Vagina (tissue), 2 donors: Measurements from ENCODE around the gene LRRC4B. TPM values are rescaled to one million over a fixed set of nuclear protein-coding genes. Genes with fewer than 3 reads are reported as not detected.

Experiments used
- DNase-seq, 2 donors: peaks; one replicate each; pipeline ENCODE4 v3.0.0-alpha.2; 2017; ENCODE audit errors: extremely low spot score in 2 of 2
- H3K27ac ChIP-seq: fragments of 200-600 bp; sonication (generic); one replicate; pipeline ENCODE4 v1.5.1; 2019
- H3K27me3 ChIP-seq: fragments of 200-600 bp; sonication (generic); one replicate; pipeline ENCODE4 v1.5.1; 2019
- H3K36me3 ChIP-seq, 2 donors: fragments of 200-600 bp; sonication (generic); one replicate each; pipeline ENCODE4 v1.5.1; 2017 to 2019
- H3K4me1 ChIP-seq: fragments of 200-600 bp; sonication (generic); one replicate; pipeline ENCODE4 v1.5.1; 2019
- H3K4me3 ChIP-seq, 2 donors: fragments of 200-600 bp; sonication (generic); 1 replicate in 1 of 2; 2 replicates in 1 of 2; pipeline ENCODE4 v1.5.1; 2016 to 2019
- H3K9me3 ChIP-seq: fragments of 200-600 bp; sonication (generic); one replicate; pipeline ENCODE4 v1.5.1; 2019
- CTCF ChIP-seq, 3 experiments: fragments of 450-650 bp in 2 of 3; fragments of 200-600 bp in 1 of 3; sonication (generic) in 1 of 3; IDR thresholded peaks; one replicate each; pipeline ENCODE4 v1.5.1; 2017 to 2019; ENCODE audit warnings: antibody characterized with exemption in 3 of 3, mild to moderate bottlenecking in 2 of 3, moderate library complexity in 2 of 3
- POLR2A ChIP-seq, 2 donors: fragments of 450-650 bp; IDR thresholded peaks; one replicate each; pipeline ENCODE4 v1.6.1; 2017; ENCODE audit warnings: antibody characterized with exemption in 2 of 2, mild to moderate bottlenecking in 2 of 2, moderate library complexity in 2 of 2
- POLR2AphosphoS5 ChIP-seq, 2 donors: sonication (generic); formaldehyde crosslinking; IDR thresholded peaks; one replicate each; pipeline ENCODE4 v1.9.0; 2017; ENCODE audit warnings: antibody characterized with exemption in 2 of 2, mild to moderate bottlenecking in 2 of 2, low read depth in 1 of 2; ENCODE audit not compliant: insufficient read depth in 1 of 2
- intact Hi-C: fragments of 100-400 bp; cut with DNase I; formaldehyde crosslinking; loops from one replicate; pipeline ENCODE4 v1.15.1; 2023
- total RNA-seq: library from RNA; depleted of rRNA; stranded (reverse); fragments of >200 nt; gene quantifications from one replicate; pipeline ENCODE4 v1.2.3, GENCODE V29; 2016

LRRC4B gene
- total RNA-seq, 1 donor from 2014 or later: 17.9 TPM

DNA sequence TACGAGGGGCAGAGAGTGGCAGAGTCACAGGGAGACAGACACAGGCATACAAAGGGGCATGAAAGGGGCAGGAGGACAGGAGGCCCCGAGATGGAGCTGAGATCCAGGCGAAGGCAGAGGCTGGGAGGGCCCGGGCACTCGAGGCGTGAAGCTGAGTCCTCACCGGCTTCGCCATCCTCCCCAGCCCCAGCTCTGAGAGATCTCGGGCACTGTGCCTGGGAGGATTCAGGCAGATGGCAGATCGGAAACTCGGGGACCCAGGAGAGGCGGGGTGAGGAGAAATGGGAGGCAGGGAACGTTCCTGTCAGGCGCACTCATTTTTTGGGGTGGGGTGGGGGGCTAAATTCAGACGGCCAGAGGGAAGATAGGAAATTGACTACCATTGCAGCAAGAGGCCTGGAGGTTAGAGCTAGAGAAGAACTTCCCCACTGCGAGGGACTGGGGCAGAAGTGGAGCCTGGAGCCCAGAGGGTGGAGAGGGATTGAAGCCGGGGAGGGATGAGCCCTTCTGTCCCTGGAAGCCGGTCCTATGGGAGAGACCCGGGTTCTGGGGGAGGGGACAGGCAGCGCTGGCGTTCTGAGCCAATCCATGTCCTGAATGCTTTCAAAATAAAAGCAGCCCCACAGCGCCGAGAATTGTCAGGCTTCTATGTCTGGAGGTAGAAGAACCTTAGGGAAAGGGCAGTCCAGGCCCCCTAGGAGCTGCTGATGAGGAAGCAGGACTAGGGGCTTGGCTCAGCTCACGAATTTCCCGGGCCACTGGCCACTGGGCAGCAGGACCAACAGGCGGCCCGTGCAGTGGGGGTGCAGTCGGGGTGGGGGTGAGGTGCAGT is 12.6 kb downstream of the LRRC4B start:
- Histone ChIP-seq H3K9me3 (no peaks in the 10 kb centered on the region), H3K36me3 (no peaks in the 10 kb centered on the region), H3K27ac (peak overlapping the region; percentile 68), H3K4me1 (peaks cover 41% of the 10 kb centered on the region), H3K4me3 (peak overlapping the region; percentile 41 to 44), H3K27me3 (no peaks in the 10 kb centered on the region)
- TF ChIP-seq POLR2A (IDR thresholded peaks at IDR 0.05) (no peak), POLR2AphosphoS5 (IDR thresholded peaks at IDR 0.05; ENCODE audit: insufficient read depth in 1 of 2, low read depth in 1 of 2) (no peak)
- no peak for DNase-seq
- intact Hi-C loops: no loop called here

GRCh38 chr19:50555033-50555432 is 13.2 kb downstream of the LRRC4B start:
- intact Hi-C loops: no loop called here
- Histone ChIP-seq H3K27ac (no peak overlapping the region), H3K9me3 (no peaks in the 10 kb centered on the region), H3K4me3 (no peak overlapping the region), H3K4me1 (peaks cover 37% of the 10 kb centered on the region), H3K36me3 (no peaks in the 10 kb centered on the region), H3K27me3 (no peaks in the 10 kb centered on the region)
- no peak for TF ChIP-seq POLR2AphosphoS5 (IDR thresholded peaks at IDR 0.05; ENCODE audit: insufficient read depth in 1 of 2, low read depth in 1 of 2)
- TF ChIP-seq POLR2A (IDR thresholded peaks at IDR 0.05): no peak
- no peak for TF ChIP-seq CTCF (IDR thresholded peaks at IDR 0.05)
- no peak for DNase-seq

DNA sequence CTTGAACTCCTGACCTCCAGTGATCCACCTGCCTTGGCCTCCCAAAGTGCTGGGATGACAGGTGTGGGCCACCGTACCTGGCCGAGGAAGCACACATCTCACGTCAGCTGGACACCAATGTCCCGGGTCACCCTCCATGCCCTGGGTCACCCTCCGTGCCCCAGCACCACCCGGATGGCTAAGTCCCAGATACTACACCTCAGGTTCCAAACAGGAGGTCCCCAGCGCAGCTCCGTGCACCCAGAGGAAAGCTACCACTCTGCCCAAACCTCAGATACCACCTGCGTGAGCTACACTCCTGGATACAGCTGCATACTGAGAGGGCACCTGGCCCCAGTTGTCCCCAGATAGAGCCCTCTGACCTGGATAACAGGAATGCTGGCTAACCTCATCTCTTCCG is 14.0 kb downstream of the LRRC4B start:
- Histone ChIP-seq H3K27ac (no peak overlapping the region), H3K4me1 (peaks cover 35% of the 10 kb centered on the region), H3K4me3 (no peak overlapping the region), H3K36me3 (no peaks in the 10 kb centered on the region), H3K27me3 (no peaks in the 10 kb centered on the region), H3K9me3 (no peaks in the 10 kb centered on the region)
- no peak for DNase-seq
- intact Hi-C loops: no loop called here
- TF ChIP-seq POLR2A (IDR thresholded peaks at IDR 0.05) (no peak), CTCF (IDR thresholded peaks at IDR 0.05) (no peak), POLR2AphosphoS5 (IDR thresholded peaks at IDR 0.05; ENCODE audit: insufficient read depth in 1 of 2, low read depth in 1 of 2) (no peak)

- TF ChIP-seq POLR2A (IDR thresholded peaks at IDR 0.05): no peak
- no peak for TF ChIP-seq POLR2AphosphoS5 (IDR thresholded peaks at IDR 0.05; ENCODE audit: insufficient read depth in 1 of 2, low read depth in 1 of 2)
- TF ChIP-seq CTCF (IDR thresholded peaks at IDR 0.05): no peak
- Histone ChIP-seq H3K27ac (no peak overlapping the region), H3K9me3 (no peaks in the 10 kb centered on the region), H3K4me1 (peaks cover 40% of the 10 kb centered on the region), H3K4me3 (no peak overlapping the region), H3K36me3 (no peaks in the 10 kb centered on the region), H3K27me3 (no peaks in the 10 kb centered on the region)
- intact Hi-C loops: no loop called here
- no peak for DNase-seq
These were observed 15.0 kb downstream of the LRRC4B start for GRCh38 chr19:50553134-50553703.

- no peak for TF ChIP-seq CTCF (IDR thresholded peaks at IDR 0.05)
- TF ChIP-seq POLR2A (IDR thresholded peaks at IDR 0.05): no peak
- TF ChIP-seq POLR2AphosphoS5 (IDR thresholded peaks at IDR 0.05; ENCODE audit: insufficient read depth in 1 of 2, low read depth in 1 of 2): no peak
- no peak for DNase-seq
- Histone ChIP-seq H3K36me3 (no peaks in the 10 kb centered on the region), H3K9me3 (no peaks in the 10 kb centered on the region), H3K4me3 (no peak overlapping the region), H3K27ac (no peak overlapping the region), H3K4me1 (peaks cover 40% of the 10 kb centered on the region), H3K27me3 (no peaks in the 10 kb centered on the region)
- intact Hi-C loops: no loop called here
These were observed 15.7 kb downstream of the LRRC4B start for GRCh38 chr19:50552540-50552939.
